HG03103 (cell line): ENCODE data around the gene PLXNA2.

Experiments used
- ATAC-seq: cut with Tn5 transposase; IDR thresholded peaks from one replicate; pipeline ENCODE4 v1.9.1; 2021; ENCODE audit warnings: low read depth; ENCODE audit not compliant: unreplicated experiment

The PLXNA2 gene

DNA sequence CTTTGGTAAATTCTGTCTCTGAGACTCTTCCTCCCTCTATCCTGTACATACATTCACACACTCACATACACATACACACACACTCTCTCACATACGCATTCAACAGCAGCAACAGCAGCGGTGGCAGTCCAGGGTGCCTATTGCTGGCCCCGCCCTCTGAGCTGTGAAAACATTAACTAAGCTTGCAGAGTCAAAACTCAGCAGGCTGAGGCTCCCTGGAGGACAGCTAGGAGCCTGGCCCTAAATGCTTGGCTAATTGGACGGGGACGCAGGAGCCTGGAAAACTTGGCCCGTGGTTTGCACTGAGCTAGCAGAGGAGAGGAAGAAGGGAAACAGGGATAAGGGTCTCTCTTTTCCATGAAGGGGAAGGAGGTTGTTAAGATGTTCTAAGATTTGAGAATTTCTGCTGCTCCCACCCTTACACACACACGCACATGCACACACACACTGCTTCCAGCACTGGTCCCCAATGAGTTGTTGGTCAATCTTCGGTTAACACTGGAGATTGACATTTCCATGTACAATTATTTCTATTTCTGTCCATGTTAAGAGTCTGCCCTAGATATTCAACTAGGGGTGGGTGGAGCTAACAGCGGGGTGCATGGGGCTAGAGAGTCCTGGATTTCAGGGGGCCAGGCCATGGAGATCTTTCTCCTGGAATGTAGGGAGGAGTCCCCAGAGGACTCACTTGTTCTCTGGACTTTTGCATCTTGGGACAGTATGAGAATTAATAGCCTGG is 94.2 kb downstream of the PLXNA2 start:
- ATAC-seq: no peak

DNA sequence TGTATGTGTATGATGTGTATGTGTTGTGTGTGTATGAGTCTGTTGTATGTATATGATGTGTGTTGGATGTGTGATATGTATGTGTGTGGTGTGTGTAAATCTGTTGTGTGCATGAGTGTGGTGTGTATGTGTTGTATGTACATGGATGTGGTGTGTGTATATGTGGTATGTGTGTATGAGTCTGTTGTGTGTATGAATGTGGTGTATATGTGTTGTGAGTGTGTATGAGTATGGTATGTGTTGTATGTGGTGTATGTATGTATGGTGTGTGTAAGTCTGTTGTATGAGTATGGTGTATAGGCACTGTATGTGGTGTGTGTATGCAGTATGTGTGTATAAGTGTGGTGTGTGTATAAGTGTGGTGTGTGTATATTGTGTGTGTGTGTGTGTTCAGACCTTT is 95.0 kb downstream of the PLXNA2 start:
- no peak for ATAC-seq

DNA sequence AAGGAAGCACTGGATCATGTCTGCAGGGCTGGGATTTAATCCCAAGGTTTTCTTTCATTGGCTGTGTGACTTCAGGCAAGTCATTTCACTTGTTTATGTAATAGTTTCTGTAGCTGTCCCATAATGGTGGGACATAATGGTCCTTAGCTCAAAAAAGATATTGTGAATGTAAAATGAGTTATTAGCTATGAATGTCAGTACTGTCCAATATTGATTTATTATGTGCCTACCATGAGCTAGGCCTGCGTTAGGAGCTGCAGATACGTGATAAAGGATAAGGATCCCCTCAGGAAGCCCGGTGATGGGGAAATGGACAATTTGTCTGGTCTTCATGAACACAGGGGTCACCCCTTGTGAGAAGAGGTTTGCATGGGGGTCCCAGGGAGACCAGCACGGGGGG is 95.8 kb downstream of the PLXNA2 start:
- ATAC-seq: no peak

DNA sequence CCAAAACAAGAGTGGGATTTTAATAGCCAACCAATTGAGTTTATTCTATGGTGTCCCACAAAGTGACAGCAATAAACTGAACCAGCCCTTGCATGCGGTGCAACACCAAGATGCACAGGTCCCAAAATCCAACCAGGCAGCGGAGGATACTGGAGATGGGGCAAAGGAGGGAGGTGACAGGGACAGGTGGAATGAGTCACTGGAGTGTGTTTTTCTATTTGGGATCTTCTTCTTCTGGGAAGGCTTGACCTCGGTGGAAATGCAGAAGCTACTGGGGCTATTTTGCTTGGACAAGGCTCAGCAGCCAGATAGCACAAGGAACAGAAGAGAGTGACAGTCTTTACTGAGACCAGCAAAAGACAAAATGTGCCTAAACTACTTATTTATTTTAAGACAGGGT is 97.5 kb downstream of the PLXNA2 start:
- no peak for ATAC-seq

DNA sequence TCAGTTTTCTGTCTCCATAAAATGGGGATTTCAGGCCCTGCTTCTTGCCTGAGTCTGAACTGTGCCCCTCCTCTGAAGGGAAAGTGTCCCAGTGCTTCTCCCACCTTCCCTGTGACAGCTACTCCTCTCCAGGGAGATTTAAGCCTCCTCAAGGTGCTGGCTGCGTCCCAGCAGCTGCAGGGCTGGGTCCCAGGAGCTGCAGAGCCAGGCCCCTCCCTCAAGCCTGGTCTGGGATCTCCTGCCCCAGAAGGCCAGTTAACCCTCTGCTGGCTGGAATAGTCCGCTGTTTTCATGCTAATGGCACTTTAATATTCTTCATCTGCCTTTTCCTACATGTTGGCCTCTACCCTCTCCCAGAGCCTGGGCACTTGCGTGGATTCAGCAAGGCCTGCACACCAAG is 99.0 kb downstream of the PLXNA2 start:
- ATAC-seq: no peak

DNA sequence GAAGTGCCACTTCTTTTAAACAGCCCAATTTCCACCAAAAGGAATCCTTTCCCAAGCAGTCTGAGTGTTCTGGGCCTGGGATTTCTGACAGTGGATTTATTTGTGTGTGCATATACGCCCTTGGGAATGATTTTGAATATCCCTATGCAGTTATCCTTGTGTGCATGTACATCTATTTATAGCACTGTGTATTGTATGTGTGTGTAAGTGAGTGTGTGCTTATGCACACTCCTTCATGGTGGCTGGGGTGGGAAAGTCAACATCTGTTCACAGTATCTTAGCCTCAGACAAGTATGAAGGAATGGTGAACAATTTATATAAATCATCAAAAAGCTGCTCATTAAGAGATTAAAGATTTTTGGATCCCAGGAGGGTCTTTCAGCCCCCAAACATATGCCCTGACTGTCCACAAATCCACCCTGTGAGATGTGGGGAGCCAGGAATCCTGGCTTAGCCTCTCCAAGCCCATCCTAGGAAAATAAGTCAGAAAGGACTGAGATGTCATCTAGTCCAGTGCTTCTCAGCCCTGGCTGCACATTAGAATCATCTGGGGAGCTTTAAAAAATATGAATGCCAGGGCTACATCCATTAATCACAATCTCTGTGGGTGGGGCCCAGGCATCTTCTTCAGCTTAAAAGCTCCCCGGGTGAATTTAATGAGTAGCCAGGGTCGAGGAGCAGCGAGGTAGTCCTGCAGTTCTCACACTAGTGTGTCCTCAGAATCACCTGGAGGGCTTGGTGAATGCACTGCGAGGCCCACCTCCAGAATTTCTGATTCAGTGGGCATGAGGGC is 101.4 kb downstream of the PLXNA2 start:
- ATAC-seq: no peak

DNA sequence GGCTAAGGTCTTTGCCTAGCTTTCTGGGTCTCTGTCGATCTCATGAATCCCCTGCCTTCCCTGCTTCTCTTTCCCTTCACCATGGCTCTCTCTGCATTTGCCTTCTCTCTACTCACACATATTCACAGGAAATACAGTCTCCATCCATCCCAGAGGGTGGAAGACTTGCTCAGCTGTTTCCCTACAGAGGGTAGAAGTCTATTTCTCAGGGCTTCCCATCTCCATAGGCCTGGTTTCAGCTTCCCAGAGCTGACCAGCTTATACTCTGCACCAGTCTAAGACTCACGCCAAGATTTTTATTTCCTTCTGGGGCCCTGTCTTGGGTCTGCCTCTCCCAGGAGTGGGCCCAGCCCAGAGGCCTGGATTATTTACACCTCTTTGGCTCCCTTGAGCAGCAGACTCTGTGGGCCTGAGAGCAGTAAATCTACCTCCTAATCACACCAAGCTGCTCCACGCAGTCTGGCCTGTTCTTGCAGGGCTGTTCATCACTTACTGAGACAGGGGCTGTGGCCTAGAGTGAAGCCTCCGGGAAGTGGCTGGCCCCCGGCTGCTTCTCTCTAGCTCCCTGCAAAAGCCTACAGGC is 102.5 kb downstream of the PLXNA2 start:
- ATAC-seq: no peak

DNA sequence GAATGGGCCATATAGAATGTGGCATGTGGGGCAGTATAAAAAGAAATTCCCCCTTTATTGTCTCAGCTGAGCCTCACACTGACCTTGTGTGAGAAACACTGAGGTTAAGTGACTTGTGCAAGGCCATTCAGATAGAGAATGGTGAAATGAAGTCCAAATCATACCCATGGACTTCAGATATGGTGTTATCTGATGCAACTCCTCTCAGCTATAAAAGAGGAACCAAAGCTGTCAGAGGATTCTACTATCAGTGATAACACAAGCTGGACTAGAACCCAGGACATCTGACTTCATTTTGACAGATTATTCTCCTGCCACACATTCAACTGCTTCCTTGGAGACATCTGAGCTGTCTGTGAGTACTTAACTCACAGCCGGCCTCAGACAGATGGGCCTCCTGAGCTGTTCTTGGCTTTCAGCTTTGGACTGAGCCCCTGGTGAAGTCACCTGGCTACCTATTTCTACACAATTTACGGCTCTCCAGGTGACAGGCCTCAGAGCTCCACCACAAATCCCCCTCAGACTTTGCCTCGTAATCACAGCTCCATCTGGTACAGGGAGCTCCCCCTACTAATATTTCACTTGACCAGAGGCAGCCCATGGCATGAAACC is 104.6 kb downstream of the PLXNA2 start:
- ATAC-seq: no peak

DNA sequence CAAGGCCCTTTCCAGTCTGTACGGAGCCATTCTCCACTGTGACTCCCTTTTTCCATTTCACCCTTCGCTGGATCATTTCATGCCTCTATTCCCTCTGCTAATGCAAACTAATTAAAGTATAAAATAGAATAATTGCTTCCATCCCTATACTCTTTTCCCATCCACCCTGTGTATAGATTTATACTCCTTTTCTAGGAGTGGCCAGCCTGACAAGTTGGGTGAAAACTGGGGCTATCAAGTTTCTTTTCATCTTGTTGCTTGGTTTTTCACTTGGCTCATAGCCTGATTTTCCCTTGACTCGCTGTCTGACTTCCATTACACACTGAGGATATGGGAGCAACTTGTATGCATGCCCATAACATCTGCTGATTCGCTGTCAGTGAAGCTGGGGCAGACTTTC is 107.0 kb downstream of the PLXNA2 start:
- ATAC-seq: no peak

DNA sequence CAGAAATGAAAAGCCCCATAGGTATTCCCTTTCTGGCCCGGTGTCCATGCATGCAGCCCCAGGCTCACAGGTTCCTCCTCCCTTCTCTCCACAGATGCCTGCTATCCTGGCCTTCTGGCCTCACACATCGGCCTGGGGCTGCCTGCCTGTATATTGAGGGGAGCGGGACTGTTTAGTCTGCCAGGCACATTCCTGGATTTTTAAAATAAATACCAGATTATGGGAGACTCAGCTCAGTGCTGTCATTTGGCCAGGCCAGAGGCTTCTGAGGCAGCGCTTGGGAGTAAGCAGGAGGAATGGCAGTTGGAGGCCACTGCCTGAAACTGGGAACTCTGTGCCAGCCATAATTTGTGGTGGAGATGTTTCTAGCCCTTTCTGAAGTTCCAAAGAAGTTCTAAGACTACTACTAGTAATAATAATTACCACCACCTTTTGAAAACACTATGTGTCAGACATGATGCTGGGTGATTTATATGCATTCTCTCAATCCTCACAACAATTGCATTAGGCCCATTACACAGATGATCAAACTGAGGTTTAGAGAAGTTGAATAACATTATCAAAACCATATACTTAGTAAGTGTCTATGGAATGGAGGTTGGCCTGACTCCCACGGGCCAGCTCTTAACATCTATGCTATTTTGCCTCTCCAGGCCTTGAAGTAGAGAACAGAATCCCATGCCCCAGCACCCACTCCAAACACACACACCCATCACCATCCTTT is 107.6 kb downstream of the PLXNA2 start:
- no peak for ATAC-seq

DNA sequence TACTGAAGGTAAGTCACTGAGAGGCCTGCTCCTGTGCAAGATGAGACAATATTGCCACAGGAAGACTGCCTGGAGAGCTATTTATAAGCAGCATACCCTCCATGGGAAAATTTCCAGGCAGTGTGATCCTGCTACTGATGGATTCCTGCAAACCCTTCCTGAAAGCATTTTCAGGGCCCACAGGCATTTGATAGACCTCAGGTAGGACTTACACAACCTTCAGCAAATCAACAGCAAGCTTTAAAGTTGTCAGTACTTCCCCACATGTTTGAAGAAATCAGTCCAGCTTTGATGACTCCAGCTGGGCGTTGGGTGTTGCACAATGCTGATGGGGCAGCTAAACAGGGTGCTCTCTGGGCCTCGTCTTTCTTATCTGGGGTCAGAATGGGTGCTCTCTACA is 108.8 kb downstream of the PLXNA2 start:
- no peak for ATAC-seq

DNA sequence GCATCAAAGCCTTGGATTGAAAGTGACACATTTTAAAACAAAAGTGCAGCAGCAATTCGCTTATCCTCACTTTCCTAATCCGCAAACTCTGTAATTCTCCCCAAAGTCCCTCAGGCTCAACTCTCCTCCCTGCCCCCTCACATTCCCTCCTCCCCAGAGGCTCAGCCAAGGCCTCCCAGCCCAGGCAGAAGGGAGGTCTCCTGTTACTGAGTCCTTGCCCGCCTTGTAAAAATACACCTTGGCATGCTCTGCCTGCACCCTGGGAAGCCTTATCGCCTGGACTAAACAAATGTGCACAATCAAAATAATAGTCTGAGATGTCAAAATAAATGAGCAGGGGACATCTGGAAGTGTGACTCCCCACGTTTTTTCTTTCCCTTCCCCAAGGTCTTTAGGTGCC is 109.7 kb downstream of the PLXNA2 start:
- no peak for ATAC-seq

DNA sequence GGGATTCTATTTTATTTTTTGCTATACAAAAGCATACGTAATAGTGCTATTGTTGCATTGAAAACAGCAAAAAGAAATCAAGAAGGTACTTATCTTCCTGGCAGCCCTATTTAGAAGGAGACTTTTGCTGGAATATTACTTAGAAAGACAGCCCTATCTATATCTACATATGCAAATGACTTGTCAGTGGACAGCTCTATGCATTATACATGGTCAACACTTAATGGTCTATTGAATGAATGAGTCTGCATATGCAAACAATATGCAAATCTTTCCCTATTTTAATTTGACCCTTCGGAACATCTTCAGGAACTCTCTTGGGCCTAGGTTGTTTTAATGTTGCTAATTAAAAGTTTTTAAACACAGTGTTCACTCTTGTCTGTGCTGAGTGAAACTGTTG is 110.8 kb downstream of the PLXNA2 start:
- no peak for ATAC-seq

DNA sequence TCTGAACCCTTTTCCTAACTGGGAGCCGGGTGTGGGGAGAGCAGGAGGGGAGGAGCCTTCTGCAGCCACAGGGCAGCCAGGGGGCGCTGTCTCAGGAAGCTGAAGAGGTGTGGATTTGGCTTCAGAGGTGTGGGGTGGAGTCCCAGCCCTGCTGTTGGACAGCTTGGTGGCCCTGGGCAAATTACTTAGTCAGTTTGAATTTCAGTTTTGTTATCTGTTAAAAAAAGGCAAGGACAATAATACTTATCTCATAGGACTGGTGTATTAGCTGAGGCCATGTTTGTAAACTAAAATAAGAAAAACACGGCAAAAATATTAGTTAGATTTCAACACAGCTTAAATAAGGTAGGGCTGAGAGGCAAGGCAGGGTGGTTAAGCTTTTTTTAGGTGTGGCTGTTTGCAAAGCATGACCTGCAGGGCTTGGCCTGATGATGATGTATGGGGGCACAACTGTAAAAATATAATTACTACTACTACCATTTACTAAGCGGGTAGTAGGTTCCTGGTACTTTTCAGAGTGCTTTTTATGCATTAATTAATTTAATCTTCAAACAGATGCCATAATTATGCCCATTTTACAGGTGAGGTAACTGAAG is 111.8 kb downstream of the PLXNA2 start:
- ATAC-seq: peak; percentile 91

DNA sequence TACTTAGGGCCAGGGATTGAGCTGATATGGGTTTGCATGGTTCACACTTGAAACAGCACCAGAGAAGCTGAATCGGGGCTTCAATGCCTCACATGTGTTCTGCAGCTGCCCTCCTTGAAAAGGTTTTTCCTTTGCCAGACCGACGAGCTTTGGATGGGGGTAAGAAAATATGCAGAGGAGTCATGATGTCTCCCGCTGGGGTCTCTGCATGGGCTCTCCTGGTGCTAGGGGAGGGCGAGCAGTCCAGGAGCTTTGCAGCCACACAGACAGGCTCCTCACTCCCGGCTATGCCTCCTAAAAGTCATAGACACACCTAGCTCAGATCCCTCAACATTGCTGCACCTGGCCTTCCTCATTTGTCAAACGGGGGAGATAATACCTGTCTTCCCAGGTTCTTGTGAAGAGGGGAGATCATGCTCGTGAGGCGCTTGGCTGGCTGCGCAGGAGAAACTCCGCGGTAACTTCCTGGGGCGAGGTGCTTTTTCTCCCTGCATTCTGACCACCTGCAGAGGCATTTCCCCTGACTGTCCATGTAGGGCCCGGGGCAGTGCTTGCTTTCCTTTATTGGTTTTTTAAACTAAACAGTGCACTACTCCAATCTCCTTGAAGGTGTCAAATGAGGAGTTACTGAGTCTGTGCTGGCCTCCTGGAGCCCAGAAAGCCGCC is 112.4 kb downstream of the PLXNA2 start:
- peak; percentile 33 for ATAC-seq

DNA sequence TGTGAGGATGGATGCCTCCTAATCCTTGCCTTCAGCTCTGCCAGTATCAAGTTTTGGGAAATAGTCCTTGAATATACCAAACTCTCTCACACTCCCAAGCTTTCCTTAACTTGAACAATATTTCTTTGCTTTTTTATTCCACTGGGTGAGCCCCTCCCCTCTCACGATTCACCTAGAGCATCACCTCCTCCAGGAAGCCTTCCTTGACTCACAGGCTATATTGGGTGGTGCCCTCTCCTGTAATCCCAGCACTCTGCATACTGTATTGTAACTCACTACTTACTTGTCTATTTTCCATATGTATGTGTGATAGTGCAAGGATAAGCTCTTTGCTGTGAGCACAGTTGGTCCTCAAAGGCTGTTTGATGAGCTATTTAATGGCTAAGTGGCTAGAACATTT is 114.7 kb downstream of the PLXNA2 start:
- ATAC-seq: no peak

DNA sequence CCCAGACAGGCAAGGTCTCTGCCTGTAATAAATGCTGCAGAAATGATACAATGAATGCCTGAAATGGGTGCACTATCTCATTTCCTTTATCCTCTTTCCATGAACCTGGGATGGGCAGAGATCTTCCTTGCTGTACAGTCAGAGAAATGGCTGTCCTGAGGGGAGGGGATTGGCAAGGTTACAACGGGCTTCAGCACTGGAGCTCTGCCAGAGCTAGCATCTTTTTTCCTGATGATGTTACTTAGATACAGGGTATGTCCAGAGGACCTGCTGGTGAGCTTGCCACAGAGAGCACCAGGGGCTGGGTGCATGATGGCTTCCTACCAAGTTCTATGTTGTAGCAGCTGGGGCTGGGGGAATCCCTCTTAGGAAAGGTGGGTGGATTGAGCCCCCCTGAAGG is 115.1 kb downstream of the PLXNA2 start:
- ATAC-seq: no peak

DNA sequence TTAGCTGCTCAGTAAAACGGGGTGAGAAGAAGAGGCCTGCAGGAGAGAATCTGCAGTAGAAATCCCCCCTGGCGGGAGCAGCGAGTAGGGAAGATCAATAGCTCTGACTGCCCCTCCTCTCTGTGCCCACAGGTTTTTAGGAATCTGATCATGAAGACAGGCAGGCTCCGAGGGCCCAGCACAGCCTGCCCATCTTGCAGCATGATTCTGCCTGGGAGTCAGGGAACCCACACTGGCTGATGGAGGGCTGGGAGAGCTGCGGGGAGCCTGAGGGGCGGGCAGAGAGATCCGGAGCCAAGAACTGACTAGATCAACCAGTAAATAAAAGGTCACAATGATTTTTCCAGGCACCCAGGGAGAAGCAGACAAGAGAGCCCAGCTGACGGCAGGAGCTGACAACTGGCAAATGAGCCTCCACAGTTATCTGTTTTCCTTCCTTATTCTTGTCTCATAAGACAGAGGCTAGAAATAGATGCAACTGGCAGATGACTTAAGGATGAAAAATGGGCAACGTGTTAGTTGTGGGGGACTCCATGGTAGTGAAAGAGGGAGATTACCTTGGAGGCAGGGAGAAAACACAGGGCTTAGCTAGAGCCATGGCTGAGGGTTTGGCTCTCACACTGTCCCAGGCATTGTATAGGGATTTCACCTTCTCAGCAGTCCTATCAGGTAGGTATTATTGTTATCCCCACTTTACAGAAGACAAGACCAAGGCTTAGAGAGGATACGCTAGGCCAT is 116.2 kb downstream of the PLXNA2 start:
- no peak for ATAC-seq

DNA sequence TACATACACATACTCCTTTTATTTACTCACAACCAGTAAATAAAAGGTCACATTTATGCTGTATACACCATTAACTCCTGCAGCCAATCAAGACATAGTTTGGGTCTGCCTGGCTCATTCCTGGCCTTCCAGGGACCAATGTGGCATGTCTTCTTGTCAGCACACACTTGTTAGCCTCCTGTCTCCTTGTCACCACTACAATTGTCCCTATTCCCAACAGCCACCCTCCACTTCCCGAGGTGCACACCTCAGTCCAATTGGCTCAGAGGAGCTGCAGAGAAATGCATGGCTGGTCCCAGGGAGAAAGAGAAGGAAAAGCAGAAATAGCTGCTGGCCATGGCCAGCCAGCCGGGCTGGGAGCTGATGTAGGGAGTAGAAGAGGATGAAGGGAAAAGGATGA is 116.9 kb downstream of the PLXNA2 start:
- no peak for ATAC-seq
